VCaP (cell line): ENCODE results near the gene PLXNC1.

Experiments used
- H3K27ac ChIP-seq: fragments of 450-650 bp; 2 replicates; pipeline ENCODE4 v1.5.1; 2017
- TF ChIP-seq, protein P1 (sequence below): fragments of 450-650 bp; conservative IDR thresholded peaks from 2 replicates; pipeline ENCODE4 v1.5.1; 2017; ENCODE audit warnings: mild to moderate bottlenecking, moderate library complexity

The PLXNC1 gene

GRCh38 chr12:94178054-94178453 is 29.7 kb downstream of the PLXNC1 start:
- H3K27ac ChIP-seq, result no peak overlapping the region
- TF ChIP-seq, protein P1, sequence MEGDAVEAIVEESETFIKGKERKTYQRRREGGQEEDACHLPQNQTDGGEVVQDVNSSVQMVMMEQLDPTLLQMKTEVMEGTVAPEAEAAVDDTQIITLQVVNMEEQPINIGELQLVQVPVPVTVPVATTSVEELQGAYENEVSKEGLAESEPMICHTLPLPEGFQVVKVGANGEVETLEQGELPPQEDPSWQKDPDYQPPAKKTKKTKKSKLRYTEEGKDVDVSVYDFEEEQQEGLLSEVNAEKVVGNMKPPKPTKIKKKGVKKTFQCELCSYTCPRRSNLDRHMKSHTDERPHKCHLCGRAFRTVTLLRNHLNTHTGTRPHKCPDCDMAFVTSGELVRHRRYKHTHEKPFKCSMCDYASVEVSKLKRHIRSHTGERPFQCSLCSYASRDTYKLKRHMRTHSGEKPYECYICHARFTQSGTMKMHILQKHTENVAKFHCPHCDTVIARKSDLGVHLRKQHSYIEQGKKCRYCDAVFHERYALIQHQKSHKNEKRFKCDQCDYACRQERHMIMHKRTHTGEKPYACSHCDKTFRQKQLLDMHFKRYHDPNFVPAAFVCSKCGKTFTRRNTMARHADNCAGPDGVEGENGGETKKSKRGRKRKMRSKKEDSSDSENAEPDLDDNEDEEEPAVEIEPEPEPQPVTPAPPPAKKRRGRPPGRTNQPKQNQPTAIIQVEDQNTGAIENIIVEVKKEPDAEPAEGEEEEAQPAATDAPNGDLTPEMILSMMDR, result no peak

DNA sequence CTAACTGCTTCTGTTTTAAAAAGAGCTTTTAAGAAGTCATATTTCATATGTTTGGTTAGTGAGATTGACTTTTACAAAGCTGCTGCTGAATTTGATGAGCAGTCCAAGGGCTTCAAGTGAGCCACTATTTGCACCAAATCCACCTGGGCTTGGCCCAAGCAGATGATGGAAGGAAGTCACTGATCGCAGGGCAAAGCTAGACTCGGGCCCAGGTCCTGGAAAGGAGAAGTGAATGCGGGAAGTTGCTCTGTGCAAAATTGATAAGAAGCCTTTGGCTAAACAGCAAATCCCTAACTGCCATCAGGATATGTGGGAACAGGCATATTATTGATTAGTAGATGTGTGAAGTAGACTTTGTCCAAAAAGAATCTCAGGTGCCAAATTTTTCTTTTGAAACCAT is 30.5 kb downstream of the PLXNC1 start:
- no peak overlapping the region for H3K27ac ChIP-seq
- TF ChIP-seq, protein P1, result no peak

- TF ChIP-seq, protein P1, result no peak
Measured at GRCh38 chr12:94179723-94180122, 31.3 kb downstream of the PLXNC1 start.

GRCh38 chr12:94180558-94181296 is 32.4 kb downstream of the PLXNC1 start:
- TF ChIP-seq, protein P1, result no peak
- no peak overlapping the region for H3K27ac ChIP-seq

More at GRCh38 chr12:94179723-94180122, 31.3 kb downstream of the PLXNC1 start:
- no peak overlapping the region for H3K27ac ChIP-seq

DNA sequence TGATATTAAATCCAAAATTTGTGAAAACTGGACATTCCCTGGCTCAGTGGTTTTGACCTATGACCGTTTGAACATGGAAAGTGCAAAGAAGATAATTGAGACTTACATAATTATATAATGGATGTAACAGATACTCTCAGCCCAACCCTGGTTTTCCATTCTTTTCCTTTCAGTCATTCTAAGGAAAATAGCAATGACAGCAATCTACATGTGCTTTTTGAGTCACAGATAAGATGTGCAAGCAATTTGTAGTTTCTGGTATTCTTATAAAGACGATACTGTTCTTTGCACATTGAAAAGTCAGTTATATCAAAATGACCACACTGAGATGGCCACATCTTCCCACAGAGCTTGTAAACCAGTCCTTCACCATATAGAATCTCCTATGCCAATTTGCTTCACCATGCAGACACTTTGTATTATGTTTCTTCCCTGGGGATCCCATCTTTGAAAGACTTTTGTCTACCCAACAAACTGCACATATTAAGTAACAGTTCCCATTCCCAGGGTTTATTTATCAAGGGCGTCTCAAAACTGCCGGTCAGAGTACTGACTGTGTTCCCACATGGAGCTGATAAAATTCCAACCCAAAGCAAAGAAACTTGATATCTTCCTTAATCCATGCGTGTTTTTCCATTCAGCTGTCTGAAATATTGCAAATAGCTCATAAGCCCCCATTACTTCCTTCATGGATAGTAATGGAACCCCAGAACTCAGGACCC is 34.8 kb downstream of the PLXNC1 start:
- no peak overlapping the region for H3K27ac ChIP-seq
- TF ChIP-seq, protein P1, result no peak

DNA sequence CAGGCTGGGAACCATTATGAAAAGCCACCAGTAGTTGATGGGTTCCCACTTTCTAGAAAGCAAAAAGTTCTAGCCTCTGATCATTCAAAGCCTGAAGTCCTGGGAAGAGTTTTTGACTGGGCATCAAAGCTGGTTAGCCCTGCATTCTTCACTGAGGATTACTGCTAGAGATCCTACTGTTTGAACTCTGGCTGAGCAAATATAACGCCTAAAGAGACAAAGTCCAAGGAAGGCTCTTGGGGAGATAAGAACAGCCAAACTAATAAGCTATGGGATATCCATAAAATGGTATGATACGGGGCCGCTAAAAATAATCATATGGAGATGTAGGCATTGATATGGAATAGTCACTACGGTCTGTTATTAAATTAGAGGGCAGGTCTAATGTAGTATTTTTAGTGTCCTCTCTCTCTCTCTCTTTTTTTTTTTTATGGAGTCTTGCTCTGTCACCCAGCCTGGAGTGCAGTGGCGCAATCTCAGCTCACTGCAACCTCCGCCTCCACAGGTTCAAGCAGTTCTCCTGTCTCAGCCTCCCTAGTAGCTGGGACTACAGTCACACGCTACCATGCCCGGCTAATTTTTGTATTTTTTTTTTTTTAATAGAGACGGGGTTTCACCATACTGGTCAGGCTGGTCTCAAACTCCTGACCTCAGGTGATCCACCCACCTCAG is 35.5 kb downstream of the PLXNC1 start:
- TF ChIP-seq, protein P1, result no peak
- H3K27ac ChIP-seq, result no peak overlapping the region
